ENCODE measurements around the gene CTU1.
"Not testable (repeated sequence)": the region's sequence is repeated elsewhere in the genome, so short reads cannot be mapped to it uniquely, and the experiment has no call there.

The CTU1 gene

GRCh38 chr19:51108066-51108804, at the start of gene CTU1:
Gene CTU1, minus strand, starts transcription at chr19:51108409. Its CDS starts 3,840 bp downstream, at chr19:51104569.
- peak; percentile 98 for DNase-seq

DNA sequence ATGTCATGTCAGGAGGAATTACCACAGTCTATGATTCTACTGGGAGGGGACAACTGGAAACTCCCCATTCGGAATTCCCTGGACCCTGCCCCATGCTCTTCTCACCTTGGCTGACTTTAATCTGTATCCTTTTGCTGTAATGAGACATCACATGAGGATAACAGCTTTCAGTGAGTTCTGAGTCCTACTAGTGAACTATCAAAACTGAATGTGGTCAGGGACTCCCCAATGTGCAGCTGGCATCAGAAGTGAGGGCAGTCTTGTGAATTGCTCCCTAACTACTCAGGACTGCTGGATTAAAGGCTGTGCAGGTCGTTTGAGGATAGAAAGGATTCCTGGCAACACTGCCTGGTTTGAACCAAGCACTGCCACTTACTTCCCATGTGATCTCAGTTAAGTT, 49.1 kb upstream of the CTU1 start:
- DNase-seq, result no peak

DNA sequence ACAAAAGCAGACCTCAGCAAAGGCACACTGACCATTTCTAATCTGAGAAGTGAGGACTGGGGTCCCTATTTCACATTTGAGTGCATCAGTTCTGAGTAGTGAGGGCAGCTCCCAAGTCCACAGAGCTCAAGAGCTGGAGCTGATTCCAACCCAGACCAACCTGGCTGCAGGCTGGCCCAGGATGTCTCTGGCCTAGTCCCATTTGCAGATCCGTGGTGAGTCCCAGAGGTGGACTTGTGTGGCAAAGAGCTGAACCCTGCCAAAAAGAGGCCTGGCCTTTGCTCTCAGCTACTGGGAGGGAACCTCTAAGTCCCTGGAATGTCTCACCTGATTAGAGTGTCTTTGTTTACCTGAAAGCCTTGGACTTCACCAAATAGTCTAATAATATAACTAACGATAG, 48.5 kb upstream of the CTU1 start:
- DNase-seq, result no peak

DNA sequence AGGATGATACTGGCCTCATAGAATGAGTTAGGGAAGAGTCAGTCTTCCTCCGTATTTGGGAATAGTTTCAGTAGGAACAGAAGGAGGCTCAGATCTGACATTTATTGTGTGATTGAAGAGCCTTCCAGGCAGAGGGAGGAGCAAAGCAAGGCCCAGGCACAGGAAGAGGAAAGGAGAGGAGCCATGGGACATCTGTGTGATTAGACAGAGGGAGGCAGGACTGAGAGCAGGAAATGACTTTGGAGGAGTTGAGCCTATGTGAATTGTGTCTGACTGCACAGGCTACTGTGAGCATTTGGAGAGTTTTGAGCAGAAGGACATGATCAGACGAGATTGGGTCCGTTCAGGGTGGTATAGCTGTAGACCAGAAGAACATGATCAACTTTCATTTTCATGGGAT, 42.4 kb upstream of the CTU1 start:
- DNase-seq, result no peak

DNA sequence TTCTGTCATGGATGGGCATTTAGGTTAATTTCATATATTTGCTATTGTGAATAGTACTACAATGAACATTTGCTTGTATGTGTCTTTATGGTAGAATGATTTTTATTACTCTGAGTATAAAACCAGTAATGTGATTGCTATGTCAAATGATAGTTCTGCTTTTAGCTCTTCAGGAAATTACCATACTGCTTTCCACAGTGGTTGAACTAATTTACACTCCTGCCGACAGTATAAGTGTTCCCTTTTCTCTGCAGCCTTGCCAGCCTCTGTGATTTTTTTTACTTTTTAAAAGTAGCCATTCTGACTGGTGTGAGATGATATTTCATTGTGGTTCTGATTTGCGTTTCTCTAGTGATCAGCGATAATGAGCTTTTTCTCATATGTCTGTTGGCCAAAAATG, 40.4 kb upstream of the CTU1 start:
- no peak for DNase-seq

DNA sequence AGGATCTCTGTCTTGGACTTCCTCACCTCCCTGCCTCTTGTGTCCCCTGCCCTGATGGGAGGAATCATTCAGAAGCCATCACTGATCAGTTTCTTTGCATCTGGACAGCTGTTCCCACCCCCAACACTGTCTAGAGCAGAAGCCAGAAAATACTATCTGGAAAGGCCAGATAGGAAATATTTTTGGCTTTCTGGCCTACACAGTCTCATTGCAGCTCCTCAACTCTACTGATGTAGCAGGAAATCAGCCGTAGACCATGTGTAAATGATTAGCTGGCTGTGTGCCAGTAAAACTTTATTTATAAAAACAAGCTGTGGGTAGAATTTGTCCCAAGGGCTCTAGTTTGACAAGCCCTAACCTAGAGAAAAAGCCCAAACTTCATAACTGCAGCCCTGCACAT, 39.5 kb upstream of the CTU1 start:
- DNase-seq, result no peak

- DNase-seq, result no peak
Measured at GRCh38 chr19:51146751-51147150, 38.5 kb upstream of the CTU1 start.

DNA sequence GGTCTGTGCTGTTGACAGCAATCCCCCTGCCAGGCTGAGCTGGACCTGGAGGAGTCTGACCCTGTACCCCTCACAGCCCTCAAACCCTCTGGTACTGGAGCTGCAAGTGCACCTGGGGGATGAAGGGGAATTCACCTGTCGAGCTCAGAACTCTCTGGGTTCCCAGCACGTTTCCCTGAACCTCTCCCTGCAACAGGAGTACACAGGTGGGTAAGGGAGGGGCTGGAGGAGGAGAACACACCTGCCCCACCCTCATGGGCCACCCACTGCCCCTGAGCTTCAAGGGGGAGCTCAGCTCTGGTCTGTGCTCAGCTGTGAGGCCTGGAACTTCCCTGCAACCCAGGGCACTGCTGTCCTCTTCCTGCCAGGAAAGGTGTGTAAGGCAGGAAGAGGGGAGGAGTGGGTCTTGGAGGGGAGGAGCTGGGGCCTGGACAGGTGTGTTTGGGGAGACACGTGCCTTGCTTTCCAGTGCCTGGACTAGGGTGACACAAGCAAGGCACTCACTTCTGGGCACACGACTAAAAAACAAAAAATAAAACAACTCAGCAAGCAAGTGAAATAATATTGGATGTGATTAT, 37.8 kb upstream of the CTU1 start:
- DNase-seq, result no peak

GRCh38 chr19:51144482-51145045, 36.4 kb upstream of the CTU1 start:
- no peak for DNase-seq

DNA sequence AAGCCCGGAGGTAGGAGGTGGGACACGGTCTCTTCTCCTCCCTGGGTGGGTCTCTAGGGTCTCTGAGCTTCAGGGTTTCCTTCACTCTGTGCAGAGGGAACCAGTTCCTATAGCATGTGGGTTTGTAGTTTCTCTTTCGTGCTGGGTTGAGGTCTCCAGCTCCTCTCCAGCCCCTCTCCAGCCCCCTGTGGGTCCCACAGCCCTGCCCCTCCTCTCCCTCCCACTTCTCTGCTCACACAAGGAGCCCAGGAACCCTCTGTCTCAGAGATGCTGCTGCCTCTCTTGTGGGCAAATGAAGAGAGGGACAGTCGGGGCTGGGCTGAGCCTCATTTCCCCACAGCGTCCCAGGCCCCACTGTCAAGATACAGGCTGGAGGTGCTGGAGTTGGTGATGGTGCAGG, 35.3 kb upstream of the CTU1 start:
- DNase-seq, result no peak

DNA sequence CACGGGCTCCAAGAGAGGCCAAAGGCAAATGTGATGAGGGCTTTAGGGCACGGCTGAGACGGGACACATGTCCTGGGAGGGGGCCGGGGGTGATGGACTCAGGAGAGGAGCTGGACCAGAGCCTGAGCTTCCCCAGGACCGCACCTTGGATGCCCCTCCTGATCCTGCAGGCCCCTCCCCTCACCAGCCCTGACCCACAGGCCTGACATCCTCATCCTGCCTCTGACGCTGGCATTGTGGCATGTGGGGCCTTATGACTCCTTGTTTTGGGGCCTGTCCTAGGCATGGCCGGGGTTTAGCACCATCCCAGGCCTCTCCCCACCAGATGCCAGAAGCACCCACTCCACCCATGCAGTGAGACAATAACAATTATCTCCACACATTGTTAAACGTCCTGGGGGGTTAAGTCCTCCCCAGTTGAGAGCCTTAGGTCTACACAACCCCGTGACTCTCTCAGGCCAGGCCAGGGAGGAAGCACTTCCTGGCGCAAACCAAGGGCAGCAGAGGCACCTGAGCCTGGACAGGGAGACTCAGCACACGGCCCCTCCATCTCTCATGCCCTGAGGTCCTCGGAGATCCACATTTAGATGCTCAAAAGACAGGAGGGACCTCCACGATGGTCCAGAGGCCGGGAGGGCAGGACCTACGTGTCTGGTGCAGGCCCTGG, 34.7 kb upstream of the CTU1 start:
- DNase-seq, result not testable (repeated sequence)

DNA sequence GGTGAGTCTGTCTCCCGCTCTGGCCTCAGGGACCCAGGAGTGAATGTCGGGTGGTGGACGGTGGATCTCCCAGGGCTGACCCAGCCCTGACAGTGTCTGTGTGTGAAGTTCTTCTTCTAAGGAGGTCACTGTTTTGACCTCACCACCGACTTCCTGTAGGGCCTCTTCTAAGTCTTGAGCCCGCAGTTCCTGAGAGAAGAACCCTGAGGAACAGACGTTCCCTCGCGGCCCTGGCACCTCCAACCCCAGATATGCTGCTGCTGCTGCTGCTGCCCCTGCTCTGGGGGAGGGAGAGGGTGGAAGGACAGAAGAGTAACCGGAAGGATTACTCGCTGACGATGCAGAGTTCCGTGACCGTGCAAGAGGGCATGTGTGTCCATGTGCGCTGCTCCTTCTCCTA, 33.9 kb upstream of the CTU1 start, which contains the start of gene SIGLEC7:
TSS of gene SIGLEC7 (plus strand) at position 183 of the 400 bp plus-strand sequence. CDS start at position 252, 69 bp downstream.
- no peak for DNase-seq

DNA sequence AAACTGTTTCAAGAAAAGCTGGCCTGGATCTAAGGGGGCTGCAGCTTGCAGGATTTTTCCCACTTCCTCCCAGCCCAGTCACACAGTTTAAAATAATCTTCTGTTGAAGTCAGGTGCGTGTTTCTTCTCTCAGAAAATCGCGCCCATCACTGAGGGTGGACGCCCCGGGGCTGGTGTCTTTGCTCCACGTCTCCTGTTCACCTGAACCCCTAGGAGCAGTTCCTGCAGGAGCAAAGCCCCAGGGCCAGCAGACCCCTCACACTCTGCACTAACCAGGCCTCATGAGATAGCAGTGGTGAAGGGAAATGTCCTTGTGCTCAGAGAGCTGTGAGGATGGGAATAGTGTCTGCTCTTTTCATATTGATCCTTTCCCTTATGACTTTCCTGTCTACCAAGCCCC, 33.0 kb upstream of the CTU1 start:
- DNase-seq, result no peak

- no peak for DNase-seq
Measured at GRCh38 chr19:51140441-51140840, 32.2 kb upstream of the CTU1 start.

DNA sequence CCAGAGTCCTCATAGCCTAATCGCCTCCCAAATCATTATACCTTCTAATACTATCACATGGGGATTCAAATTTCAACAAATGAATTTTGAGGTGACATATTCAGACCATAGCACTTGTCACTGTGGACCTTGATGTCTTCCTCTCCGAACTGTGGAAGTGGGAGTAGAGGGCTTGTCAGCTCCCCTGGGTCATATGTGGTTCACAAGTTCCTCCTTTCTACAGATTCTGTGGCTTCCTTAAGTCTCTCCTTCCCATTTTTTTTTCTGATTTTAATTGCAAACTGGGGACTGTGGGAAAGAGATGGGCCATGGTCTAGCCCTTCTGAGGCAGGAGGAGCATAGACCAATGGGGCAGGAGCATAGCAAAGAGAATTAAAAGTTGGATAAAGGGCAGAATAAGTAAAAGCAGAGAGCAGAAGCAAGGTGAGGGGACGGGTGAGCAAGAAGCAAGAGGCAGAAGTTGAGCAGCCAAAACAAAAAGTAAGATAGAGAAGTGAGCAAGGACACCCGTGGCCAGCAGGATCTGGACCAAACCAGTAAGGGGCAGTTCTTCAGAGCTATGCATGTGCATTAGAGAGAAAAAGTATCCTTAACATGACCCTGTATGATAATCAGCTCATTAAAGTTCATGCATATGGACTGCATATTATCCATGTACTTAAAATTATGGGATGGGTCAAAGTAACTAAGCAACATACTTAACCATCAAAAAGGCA, 31.2 kb upstream of the CTU1 start:
- no peak for DNase-seq

DNA sequence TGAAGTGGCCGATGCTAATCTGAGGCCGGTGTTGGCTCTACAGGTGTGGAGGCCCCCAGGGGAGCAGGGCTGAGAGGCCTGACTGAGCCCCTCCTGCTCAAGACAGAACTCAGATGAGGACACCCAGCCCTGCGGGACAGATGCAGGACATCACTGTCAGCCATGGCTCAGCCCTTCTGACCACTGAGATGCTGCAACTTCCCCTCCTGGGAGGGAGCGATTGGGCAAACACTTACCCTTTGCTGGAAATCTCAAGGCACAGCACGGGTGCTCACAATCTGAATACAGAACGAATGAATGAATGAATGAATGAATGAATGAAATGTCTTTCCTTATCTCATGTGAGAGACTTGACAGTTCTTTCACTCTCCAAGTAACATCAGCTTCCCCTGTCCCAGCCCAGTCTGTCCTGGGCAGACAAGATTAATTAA, 30.4 kb upstream of the CTU1 start:
- no peak for DNase-seq

- no peak for DNase-seq
Measured at GRCh38 chr19:51137792-51138425, 29.7 kb upstream of the CTU1 start.

- DNase-seq, result no peak
Measured at GRCh38 chr19:51136851-51137551, 28.8 kb upstream of the CTU1 start.

- no peak for DNase-seq
Measured at GRCh38 chr19:51135986-51136762, 28.0 kb upstream of the CTU1 start.

- no peak for DNase-seq
Measured at GRCh38 chr19:51135004-51135403, 26.8 kb upstream of the CTU1 start.

Data from NCI-H1694 treated with DMSO at 0.1 percent for 48 hours (cell line).